Posterior vena cava (tissue), 2 donors: ENCODE data around the gene SMIM44. TPM values are rescaled to one million over a fixed set of nuclear protein-coding genes. Genes with fewer than 3 reads are reported as not detected.
"Not testable (repeated sequence)": the region's sequence is repeated elsewhere in the genome, so short reads cannot be mapped to it uniquely, and the experiment has no call there.

Source experiments
- DNase-seq: peaks from one replicate; pipeline ENCODE4 v3.0.0-alpha.2; 2020; ENCODE audit warnings: low spot score
- intact Hi-C, 2 donors: fragments of 100-400 bp; cut with DNase I; formaldehyde crosslinking; loops; one replicate each; pipeline versions ENCODE4 v1.14.1 to v1.14.2; 2022 to 2023
- long read RNA-seq, 2 donors: library from polyadenylated mRNA; unstranded; transcript quantifications; one replicate each; pipeline ENCODE4 v2.0.0, GENCODE V29; 2020 to 2021
- total RNA-seq, 2 donors: library from RNA; stranded (reverse); fragmentation: NEBNext Ultra II Directional; extraction: Animal tissue kit (Norgen Biotek cat#: 25700); gene quantifications; one replicate each; pipeline ENCODE4 v1.2.1, GENCODE V29; 2021
- donor health status: DM: yes; HTN: yes; CAD: no.
- donor health status: DM: yes; HTN: yes; CAD: no.

SMIM44 gene
- total RNA-seq: not detected
- long read RNA-seq, donor 1: 0 reads
- long read RNA-seq, donor 2: 0 reads

- intact Hi-C loops: no loop called here
- DNase-seq: no peak
Observed at GRCh38 chr19:3483226-3483628, at the start of gene SMIM44. SMIM44 (minus strand) TSS chr19:3483441; CDS start chr19:3483403, 38 bp downstream.

- intact Hi-C loops: no loop called here
- no peak for DNase-seq
Observed at GRCh38 chr19:3533033-3533432, 49.8 kb upstream of the SMIM44 start.

- intact Hi-C loops: no loop called here
- no peak for DNase-seq
Observed at GRCh38 chr19:3532154-3532786, 49.0 kb upstream of the SMIM44 start.

GRCh38 chr19:3531716-3532115, 48.5 kb upstream of the SMIM44 start:
- intact Hi-C loops: no loop called here
- DNase-seq: no peak

- intact Hi-C loops: no loop called here
- no peak for DNase-seq
Observed at GRCh38 chr19:3530389-3530788, 47.1 kb upstream of the SMIM44 start.

- DNase-seq, intact Hi-C loops: not testable (repeated sequence)
Observed at GRCh38 chr19:3529299-3529698, 46.1 kb upstream of the SMIM44 start.

- intact Hi-C loops: no loop called here
- DNase-seq: no peak
Observed at GRCh38 chr19:3528539-3529211, 45.4 kb upstream of the SMIM44 start.

GRCh38 chr19:3528080-3528479, 44.8 kb upstream of the SMIM44 start:
- intact Hi-C loops: no loop called here
- no peak for DNase-seq

- intact Hi-C loops: no loop called here
- no peak for DNase-seq
Observed at GRCh38 chr19:3527238-3527910, 44.1 kb upstream of the SMIM44 start.

- intact Hi-C loops: no loop called here
- no peak for DNase-seq
Observed at GRCh38 chr19:3526507-3527237, 43.4 kb upstream of the SMIM44 start.

- no peak for DNase-seq
- intact Hi-C loops: no loop called here
Observed at GRCh38 chr19:3524904-3525451, 41.7 kb upstream of the SMIM44 start.

GRCh38 chr19:3524078-3524842, 41.0 kb upstream of the SMIM44 start:
- intact Hi-C loops: no loop called here
- no peak for DNase-seq

GRCh38 chr19:3523361-3524077, 40.3 kb upstream of the SMIM44 start:
- DNase-seq: no peak
- intact Hi-C loops: no loop called here

- intact Hi-C loops: no loop called here
- DNase-seq: no peak
Observed at GRCh38 chr19:3522421-3523360, 39.5 kb upstream of the SMIM44 start.

GRCh38 chr19:3521104-3521445, 37.8 kb upstream of the SMIM44 start:
- DNase-seq: no peak
- intact Hi-C loops: no loop called here

- intact Hi-C loops: no loop called here
- no peak for DNase-seq
Observed at GRCh38 chr19:3520166-3521103, 37.2 kb upstream of the SMIM44 start.
